Measurements from ENCODE around the gene LCN2.
"Not testable (repeated sequence)": the region's sequence is repeated elsewhere in the genome, so short reads cannot be mapped to it uniquely, and the experiment has no call there.

The LCN2 gene

GRCh38 chr9:128127568-128127989, 21.7 kb upstream of the LCN2 start, which contains the start of gene PTGES2:
Gene PTGES2 (minus strand): TSS chr9:128127729. CDS start chr9:128127717, 12 bp downstream.
- peak; percentile 60 to 69 (median 63) for DNase-seq (ENCODE audit: low read depth in 2 of 3, low spot score in 2 of 3)

GRCh38 chr9:128127990-128128835, 21.0 kb upstream of the LCN2 start:
- DNase-seq (ENCODE audit: low read depth in 2 of 3, low spot score in 2 of 3): peak; percentile 71 to 88 (median 76)

- no peak for DNase-seq (ENCODE audit: low read depth in 2 of 3, low spot score in 2 of 3)
These were observed 20.2 kb upstream of the LCN2 start for GRCh38 chr9:128128836-128129590.

- not testable (repeated sequence) for DNase-seq (ENCODE audit: low read depth in 2 of 3, low spot score in 2 of 3)
These were observed 19.2 kb upstream of the LCN2 start for GRCh38 chr9:128129976-128130590.

GRCh38 chr9:128130651-128131050, 18.6 kb upstream of the LCN2 start:
- DNase-seq (ENCODE audit: low read depth in 2 of 3, low spot score in 2 of 3): not testable (repeated sequence)

GRCh38 chr9:128131346-128131745, 17.9 kb upstream of the LCN2 start:
- DNase-seq (ENCODE audit: low read depth in 2 of 3, low spot score in 2 of 3): not testable (repeated sequence)

- DNase-seq (ENCODE audit: low read depth in 2 of 3, low spot score in 2 of 3): not testable (repeated sequence)
These were observed 17.1 kb upstream of the LCN2 start for GRCh38 chr9:128132139-128132538.

- not testable (repeated sequence) for DNase-seq (ENCODE audit: low read depth in 2 of 3, low spot score in 2 of 3)
These were observed 13.7 kb upstream of the LCN2 start for GRCh38 chr9:128135561-128135960.

- DNase-seq (ENCODE audit: low read depth in 2 of 3, low spot score in 2 of 3): no peak
These were observed 12.1 kb upstream of the LCN2 start for GRCh38 chr9:128136816-128137793.

GRCh38 chr9:128138001-128138400, 11.3 kb upstream of the LCN2 start:
- DNase-seq (ENCODE audit: low read depth in 2 of 3, low spot score in 2 of 3): no peak

GRCh38 chr9:128139621-128140020, 9.6 kb upstream of the LCN2 start:
- no peak for DNase-seq (ENCODE audit: low read depth in 2 of 3, low spot score in 2 of 3)

GRCh38 chr9:128141604-128142003, 7.6 kb upstream of the LCN2 start:
- DNase-seq (ENCODE audit: low read depth in 2 of 3, low spot score in 2 of 3): no peak

- DNase-seq (ENCODE audit: low read depth in 2 of 3, low spot score in 2 of 3): no peak
These were observed 7.2 kb upstream of the LCN2 start for GRCh38 chr9:128142061-128142460.

GRCh38 chr9:128142596-128142995, 6.7 kb upstream of the LCN2 start:
- DNase-seq (ENCODE audit: low read depth in 2 of 3, low spot score in 2 of 3): no peak

- DNase-seq (ENCODE audit: low read depth in 2 of 3, low spot score in 2 of 3): no peak
These were observed 5.6 kb upstream of the LCN2 start for GRCh38 chr9:128143525-128144238.

- DNase-seq (ENCODE audit: low read depth in 2 of 3, low spot score in 2 of 3): no peak
These were observed 4.7 kb upstream of the LCN2 start for GRCh38 chr9:128144239-128145181.

GRCh38 chr9:128145536-128145935, 3.7 kb upstream of the LCN2 start:
- no peak for DNase-seq (ENCODE audit: low read depth in 2 of 3, low spot score in 2 of 3)

- no peak for DNase-seq (ENCODE audit: low read depth in 2 of 3, low spot score in 2 of 3)
These were observed 3.3 kb upstream of the LCN2 start for GRCh38 chr9:128145951-128146351.

All from activated CD8-positive, alpha-beta memory T cell treated with anti-CD3 and anti-CD28 coated beads for 48 hours (primary cell).